ENCODE data around the gene ELAPOR1.

The ELAPOR1 gene

GRCh38 chr1:109113590-109114341 lies at the start of gene ELAPOR1:
Gene ELAPOR1 (plus strand): TSS chr1:109114115. CDS start chr1:109114184, 69 bp downstream.
- DNase-seq (ENCODE audit: low spot score): peak; percentile 71

GRCh38 chr1:109065137-109065536 lies 48.8 kb upstream of the ELAPOR1 start:
- DNase-seq (ENCODE audit: low spot score): no peak

- DNase-seq (ENCODE audit: low spot score): no peak
Observed at GRCh38 chr1:109067883-109068282, 46.0 kb upstream of the ELAPOR1 start.

- DNase-seq (ENCODE audit: low spot score): no peak
Observed at GRCh38 chr1:109069294-109069693, 44.6 kb upstream of the ELAPOR1 start.

- DNase-seq (ENCODE audit: low spot score): peak; percentile 90
Observed at GRCh38 chr1:109075531-109076490, 38.1 kb upstream of the ELAPOR1 start, which contains the start of gene TAF13. Gene TAF13 (minus strand): TSS chr1:109076003. CDS start chr1:109075947, 56 bp downstream.

- peak; percentile 22 for DNase-seq (ENCODE audit: low spot score)
Observed at GRCh38 chr1:109078317-109078716, 35.6 kb upstream of the ELAPOR1 start.

- DNase-seq (ENCODE audit: low spot score): no peak
Observed at GRCh38 chr1:109079240-109079622, 34.7 kb upstream of the ELAPOR1 start.

- no peak for DNase-seq (ENCODE audit: low spot score)
Observed at GRCh38 chr1:109080441-109081082, 33.4 kb upstream of the ELAPOR1 start.

- no peak for DNase-seq (ENCODE audit: low spot score)
Observed at GRCh38 chr1:109083501-109083900, 30.4 kb upstream of the ELAPOR1 start.

- DNase-seq (ENCODE audit: low spot score): no peak
Observed at GRCh38 chr1:109083923-109084322, 30.0 kb upstream of the ELAPOR1 start.

- DNase-seq (ENCODE audit: low spot score): no peak
Observed at GRCh38 chr1:109084563-109085517, 29.1 kb upstream of the ELAPOR1 start.

GRCh38 chr1:109089242-109090015 lies 24.5 kb upstream of the ELAPOR1 start:
- peak; percentile 63 for DNase-seq (ENCODE audit: low spot score)

GRCh38 chr1:109090196-109091077 lies 23.5 kb upstream of the ELAPOR1 start, which contains the start of gene TMEM167B:
Gene TMEM167B (plus strand): TSS chr1:109090764. CDS start chr1:109090873, 109 bp downstream.
- peak; percentile 86 for DNase-seq (ENCODE audit: low spot score)

GRCh38 chr1:109091078-109091838 lies 22.7 kb upstream of the ELAPOR1 start:
- no peak for DNase-seq (ENCODE audit: low spot score)

GRCh38 chr1:109091839-109092193 lies 22.1 kb upstream of the ELAPOR1 start:
- no peak for DNase-seq (ENCODE audit: low spot score)

GRCh38 chr1:109094377-109094803 lies 19.5 kb upstream of the ELAPOR1 start:
- DNase-seq (ENCODE audit: low spot score): no peak

GRCh38 chr1:109094871-109095270 lies 19.0 kb upstream of the ELAPOR1 start:
- DNase-seq (ENCODE audit: low spot score): no peak

- no peak for DNase-seq (ENCODE audit: low spot score)
Observed at GRCh38 chr1:109095631-109096030, 18.3 kb upstream of the ELAPOR1 start.

Measured in germinal center (tissue), 1 donor.